Gastrocnemius medialis (tissue), 4 donors: Measurements from ENCODE around the gene ZSCAN30.

Experiments
- POLR2A ChIP-seq, 2 donors: fragments of 450-650 bp; IDR thresholded peaks; one replicate each; pipeline ENCODE4 v1.6.1; 2017; ENCODE audit warnings: antibody characterized with exemption in 2 of 2, mild to moderate bottlenecking in 2 of 2, moderate library complexity in 2 of 2
- TF ChIP-seq, protein P1 (sequence below), 5 experiments: fragments of 450-650 bp in 3 of 5; fragments of 200-600 bp in 2 of 5; sonication (generic) in 2 of 5; IDR thresholded peaks in 4 of 5; conservative IDR thresholded peaks in 1 of 5; 1 replicate in 4 of 5; 2 replicates in 1 of 5; pipeline ENCODE4 v1.5.1; 2016 to 2019; ENCODE audit warnings: antibody characterized with exemption in 5 of 5, mild to moderate bottlenecking in 3 of 5, moderate library complexity in 3 of 5

DNA sequence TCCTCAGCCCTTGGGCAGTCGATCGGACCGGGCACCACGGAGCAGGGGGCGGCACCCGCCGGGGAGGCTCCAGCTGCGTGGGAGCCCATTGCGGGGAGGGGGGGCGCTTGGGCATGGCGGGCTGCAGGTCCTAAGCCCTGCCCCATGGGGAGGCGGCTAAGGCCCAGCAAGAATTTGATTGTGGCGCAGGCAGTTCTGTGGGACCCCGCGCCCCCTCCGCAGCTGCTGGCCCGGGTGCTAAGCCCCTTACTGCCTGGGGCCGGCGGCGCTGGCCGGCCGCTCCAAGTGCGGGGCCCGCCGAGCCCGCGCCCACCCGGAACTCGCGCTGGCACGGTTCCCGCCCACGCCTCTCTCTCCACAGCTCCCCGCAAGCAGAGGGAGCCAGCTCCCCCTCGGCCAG lies 18.4 kb downstream of the ZSCAN30 start:
- TF ChIP-seq, protein P1, sequence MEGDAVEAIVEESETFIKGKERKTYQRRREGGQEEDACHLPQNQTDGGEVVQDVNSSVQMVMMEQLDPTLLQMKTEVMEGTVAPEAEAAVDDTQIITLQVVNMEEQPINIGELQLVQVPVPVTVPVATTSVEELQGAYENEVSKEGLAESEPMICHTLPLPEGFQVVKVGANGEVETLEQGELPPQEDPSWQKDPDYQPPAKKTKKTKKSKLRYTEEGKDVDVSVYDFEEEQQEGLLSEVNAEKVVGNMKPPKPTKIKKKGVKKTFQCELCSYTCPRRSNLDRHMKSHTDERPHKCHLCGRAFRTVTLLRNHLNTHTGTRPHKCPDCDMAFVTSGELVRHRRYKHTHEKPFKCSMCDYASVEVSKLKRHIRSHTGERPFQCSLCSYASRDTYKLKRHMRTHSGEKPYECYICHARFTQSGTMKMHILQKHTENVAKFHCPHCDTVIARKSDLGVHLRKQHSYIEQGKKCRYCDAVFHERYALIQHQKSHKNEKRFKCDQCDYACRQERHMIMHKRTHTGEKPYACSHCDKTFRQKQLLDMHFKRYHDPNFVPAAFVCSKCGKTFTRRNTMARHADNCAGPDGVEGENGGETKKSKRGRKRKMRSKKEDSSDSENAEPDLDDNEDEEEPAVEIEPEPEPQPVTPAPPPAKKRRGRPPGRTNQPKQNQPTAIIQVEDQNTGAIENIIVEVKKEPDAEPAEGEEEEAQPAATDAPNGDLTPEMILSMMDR (IDR thresholded peaks at IDR 0.05 in 4 of 5, conservative IDR thresholded peaks at IDR 0.05 in 1 of 5) = no peak
- no peak for TF ChIP-seq POLR2A (IDR thresholded peaks at IDR 0.05)
